Keratinocyte (primary cell): ENCODE data around the gene MED8. TPM values are rescaled to one million over a fixed set of nuclear protein-coding genes. Genes with fewer than 3 reads are reported as not detected.

ENCODE experiments used
- DNase-seq: peaks from one replicate; pipeline ENCODE4 v3.0.0-alpha.2; 2011; ENCODE audit warnings: low read depth, missing footprints, low spot score
- FAIRE-seq: peaks from 2 replicates; lab custom pipeline; 2011; peaks lifted over from hg19 to GRCh38; lab: Jason Lieb, UNC
- H2AFZ ChIP-seq: 2 replicates; pipeline ENCODE4 v1.6.0; 2012; ENCODE audit warnings: low read length, control low read depth, inconsistent platforms; ENCODE audit not compliant: control insufficient read depth
- H3K27ac ChIP-seq: 2 replicates; pipeline ENCODE4 v1.5.1; 2011; ENCODE audit warnings: low read length; ENCODE audit not compliant: control insufficient read depth, insufficient read depth
- H3K27me3 ChIP-seq: 3 replicates; pipeline ENCODE4 v1.6.0; 2011; ENCODE audit warnings: low read length; ENCODE audit not compliant: control insufficient read depth, insufficient read depth; ENCODE audit errors: extremely low read depth
- H3K36me3 ChIP-seq, 2 experiments: 2 replicates in 1 of 2; 3 replicates in 1 of 2; pipeline ENCODE4 v1.5.1; 2011; ENCODE audit warnings: low read length in 2 of 2, mild to moderate bottlenecking in 1 of 2; ENCODE audit not compliant: control insufficient read depth in 2 of 2, insufficient read depth in 2 of 2; ENCODE audit errors: extremely low read depth in 1 of 2
- H3K4me1 ChIP-seq: 3 replicates; pipeline ENCODE4 v1.5.1; 2011; ENCODE audit warnings: low read length; ENCODE audit not compliant: control insufficient read depth, insufficient read depth; ENCODE audit errors: extremely low read depth
- H3K4me2 ChIP-seq: 3 replicates; pipeline ENCODE4 v1.6.0; 2011; ENCODE audit warnings: low read depth, low read length; ENCODE audit not compliant: control insufficient read depth, insufficient read depth; ENCODE audit errors: extremely low read depth
- H3K4me3 ChIP-seq, 3 experiments: fragments of 200-600 bp in 1 of 3; sonication (generic) in 1 of 3; 2 replicates in 2 of 3; 3 replicates in 1 of 3; pipeline ENCODE4 v1.5.1; 2011 to 2016; ENCODE audit warnings: low read length in 3 of 3, mild to moderate bottlenecking in 3 of 3, control low read depth in 2 of 3, inconsistent platforms in 1 of 3, low read depth in 1 of 3, mixed read lengths in 1 of 3, mixed run types in 1 of 3, moderate library complexity in 1 of 3; ENCODE audit not compliant: control insufficient read depth in 2 of 3, insufficient read depth in 2 of 3; ENCODE audit errors: extremely low read depth in 1 of 3
- H3K79me2 ChIP-seq: 2 replicates; pipeline ENCODE4 v1.6.0; 2012; ENCODE audit warnings: low read length; ENCODE audit not compliant: control insufficient read depth, insufficient read depth
- H3K9ac ChIP-seq: 3 replicates; pipeline ENCODE4 v1.6.0; 2011; ENCODE audit warnings: low read length; ENCODE audit not compliant: control insufficient read depth, insufficient read depth; ENCODE audit errors: extremely low read depth
- H3K9me1 ChIP-seq: 3 replicates; pipeline ENCODE4 v1.6.0; 2011; ENCODE audit warnings: low read length; ENCODE audit not compliant: control insufficient read depth, insufficient read depth; ENCODE audit errors: extremely low read depth
- H3K9me3 ChIP-seq: 2 replicates; pipeline ENCODE4 v1.5.1; 2012; ENCODE audit warnings: low read depth, low read length; ENCODE audit not compliant: control insufficient read depth
- H4K20me1 ChIP-seq: 3 replicates; pipeline ENCODE4 v1.6.0; 2011; ENCODE audit warnings: low read length; ENCODE audit not compliant: control insufficient read depth, insufficient read depth; ENCODE audit errors: extremely low read depth
- EZH2 ChIP-seq: IDR thresholded peaks from one replicate; pipeline ENCODE4 v1.6.1; 2012; ENCODE audit warnings: inconsistent platforms, mild to moderate bottlenecking, low read length, moderate library complexity
- dilution Hi-C: fragments of 300-500 bp; cut with MboI; formaldehyde crosslinking; loops from one replicate; pipeline ENCODE4 v1.7.0; 2020; ENCODE audit warnings: low sequenced_read_pairs; ENCODE audit not compliant: extremely low pct_ligation_motif_present
- polyA plus RNA-seq, 5 experiments: library from polyadenylated mRNA; depleted of rRNA in 3 of 5; stranded (reverse) in 3 of 5; stranded (forward) in 1 of 5; unstranded in 1 of 5; fragments of >200 nt; gene quantifications; 1 replicate in 1 of 5; 2 replicates in 3 of 5; 3 replicates in 1 of 5; pipeline versions ENCODE4 v1.2.1 to v1.2.3, GENCODE V29; 2011 to 2012; ENCODE audit warnings: missing spikeins in 2 of 5, low read depth in 1 of 5, low replicate concordance in 1 of 5
- TF ChIP-seq, protein P1 (sequence below), 3 experiments: IDR thresholded peaks in 1 of 3; conservative IDR thresholded peaks in 1 of 3; optimal IDR thresholded peaks in 1 of 3; 2 replicates in 2 of 3; 3 replicates in 1 of 3; pipeline versions ENCODE3 to v1.5.1; 2011; ENCODE audit warnings: low read length in 3 of 3, mild to moderate bottlenecking in 3 of 3, moderate library complexity in 2 of 3, control low read depth in 1 of 3, inconsistent platforms in 1 of 3; ENCODE audit not compliant: insufficient read depth in 2 of 3; ENCODE audit errors: extremely low read depth in 1 of 3

The MED8 gene
- polyA plus RNA-seq, 1 donor (not counting 4 experiments of a cell fraction or from before 2014, with no cell fraction given): 14.3 TPM

DNA sequence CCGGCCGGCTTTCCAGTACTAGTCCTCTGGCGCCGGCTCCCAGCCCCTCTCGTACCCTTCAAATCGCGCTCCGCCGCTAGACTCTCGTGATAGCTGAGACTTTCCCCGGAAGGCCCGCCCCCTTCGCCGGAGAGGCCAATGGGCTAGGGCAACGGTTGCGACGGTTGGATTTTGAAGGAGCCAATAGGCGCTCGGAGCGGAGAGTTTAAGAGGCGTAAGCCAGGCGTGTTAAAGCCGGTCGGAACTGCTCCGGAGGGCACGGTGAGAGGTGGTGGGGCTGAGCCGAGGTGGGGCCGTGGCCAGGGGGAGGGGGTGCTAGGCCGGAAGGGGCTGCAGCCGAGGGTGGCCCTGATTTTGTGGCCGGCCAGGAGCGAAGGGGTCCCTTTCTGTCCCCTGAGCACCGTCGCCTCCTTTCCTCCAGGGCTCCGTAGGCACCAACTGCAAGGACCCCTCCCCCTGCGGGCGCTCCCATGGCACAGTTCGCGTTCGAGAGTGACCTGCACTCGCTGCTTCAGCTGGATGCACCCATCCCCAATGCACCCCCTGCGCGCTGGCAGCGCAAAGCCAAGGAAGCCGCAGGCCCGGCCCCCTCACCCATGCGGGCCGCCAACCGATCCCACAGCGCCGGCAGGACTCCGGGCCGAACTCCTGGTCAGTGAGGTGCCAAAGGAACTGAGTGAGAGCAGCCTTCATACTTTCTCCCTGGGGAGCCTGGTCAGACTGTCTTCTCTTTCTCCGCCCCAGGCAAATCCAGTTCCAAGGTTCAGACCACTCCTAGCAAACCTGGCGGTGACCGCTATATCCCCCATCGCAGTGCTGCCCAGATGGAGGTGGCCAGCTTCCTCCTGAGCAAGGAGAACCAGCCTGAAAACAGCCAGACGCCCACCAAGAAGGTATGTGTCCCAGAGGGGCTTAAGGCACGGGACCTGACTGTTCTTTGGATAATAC is 30.6 kb downstream of the MED8 start, which contains the start of gene CDC20:
Gene CDC20, plus strand, starts transcription at position 236 of the 948 bp plus-strand sequence. Its CDS starts 235 bp downstream, at position 471.
- dilution Hi-C loops: no loop called here
- Histone ChIP-seq H3K9ac (peak within 1 kb of the TSS; percentile 96), H3K4me2 (peak within 1 kb of the TSS; percentile 96), H3K27me3 (no peaks in the 10 kb centered on the region), H3K4me3 (peak within 1 kb of the TSS; percentile 55 to 96 (median 94)), H3K9me1 (no peaks in the 10 kb centered on the region), H3K79me2 (peaks cover 45% of the 10 kb centered on the region), H4K20me1 (no peaks in the 10 kb centered on the region), H3K4me1 (peaks cover 26% of the 10 kb centered on the region), H3K9me3 (no peaks in the 10 kb centered on the region), H3K36me3 (peaks cover 10 to 22% of the 10 kb centered on the region in 2 experiments), H2AFZ (peak within 1 kb of the TSS; percentile 85), H3K27ac (peak within 1 kb of the TSS; percentile 97)
- TF ChIP-seq, protein P1, sequence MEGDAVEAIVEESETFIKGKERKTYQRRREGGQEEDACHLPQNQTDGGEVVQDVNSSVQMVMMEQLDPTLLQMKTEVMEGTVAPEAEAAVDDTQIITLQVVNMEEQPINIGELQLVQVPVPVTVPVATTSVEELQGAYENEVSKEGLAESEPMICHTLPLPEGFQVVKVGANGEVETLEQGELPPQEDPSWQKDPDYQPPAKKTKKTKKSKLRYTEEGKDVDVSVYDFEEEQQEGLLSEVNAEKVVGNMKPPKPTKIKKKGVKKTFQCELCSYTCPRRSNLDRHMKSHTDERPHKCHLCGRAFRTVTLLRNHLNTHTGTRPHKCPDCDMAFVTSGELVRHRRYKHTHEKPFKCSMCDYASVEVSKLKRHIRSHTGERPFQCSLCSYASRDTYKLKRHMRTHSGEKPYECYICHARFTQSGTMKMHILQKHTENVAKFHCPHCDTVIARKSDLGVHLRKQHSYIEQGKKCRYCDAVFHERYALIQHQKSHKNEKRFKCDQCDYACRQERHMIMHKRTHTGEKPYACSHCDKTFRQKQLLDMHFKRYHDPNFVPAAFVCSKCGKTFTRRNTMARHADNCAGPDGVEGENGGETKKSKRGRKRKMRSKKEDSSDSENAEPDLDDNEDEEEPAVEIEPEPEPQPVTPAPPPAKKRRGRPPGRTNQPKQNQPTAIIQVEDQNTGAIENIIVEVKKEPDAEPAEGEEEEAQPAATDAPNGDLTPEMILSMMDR (optimal IDR thresholded peaks at IDR 0.05 in 1 of 3, IDR thresholded peaks at IDR 0.05 in 1 of 3, conservative IDR thresholded peaks at IDR 0.05 in 1 of 3; ENCODE audit: extremely low read depth in 1 of 3, insufficient read depth in 2 of 3, low read length in 3 of 3): no peak
- no peak for TF ChIP-seq EZH2
- peak; percentile 81 for DNase-seq
- FAIRE-seq: peak; percentile 61

DNA sequence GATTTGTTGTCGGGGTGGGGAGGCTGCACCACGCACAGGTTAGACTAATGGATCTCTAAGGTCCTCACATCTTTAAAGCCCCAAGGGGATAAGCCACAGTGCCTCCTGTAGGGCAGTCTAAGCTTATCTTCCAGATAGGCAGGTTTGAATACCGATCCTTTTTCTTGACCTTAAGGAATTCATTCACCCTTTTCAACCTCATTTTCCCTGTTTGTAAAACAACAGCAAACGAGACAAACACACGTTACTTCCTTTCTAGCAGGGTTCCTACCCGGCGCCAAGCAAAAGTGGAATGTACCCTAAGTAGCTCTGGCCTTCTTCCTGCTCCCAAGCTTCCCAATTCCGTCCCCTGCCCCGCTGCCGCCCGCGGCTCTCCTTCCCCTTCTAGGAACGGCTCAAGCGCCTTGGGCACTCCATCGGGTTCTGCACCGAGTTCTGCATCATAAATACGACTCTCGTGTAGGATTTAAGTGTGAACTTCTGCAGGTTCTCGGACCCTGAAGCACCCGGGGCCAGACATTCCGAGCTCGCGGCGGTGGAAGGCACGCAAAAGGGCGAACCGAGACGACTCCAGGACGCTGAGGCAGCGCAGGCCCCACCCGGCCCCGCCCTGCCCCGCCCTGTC is 31.4 kb downstream of the MED8 start:
- no peak for DNase-seq
- Histone ChIP-seq H3K4me2 (peak overlapping the region; percentile 96), H3K4me1 (peaks cover 26% of the 10 kb centered on the region), H3K4me3 (peak overlapping the region; percentile 55 to 96 (median 94)), H3K27ac (peak overlapping the region; percentile 97), H3K9ac (peak overlapping the region; percentile 96), H3K9me3 (no peaks in the 10 kb centered on the region), H3K36me3 (peaks cover 7 to 16% of the 10 kb centered on the region in 2 experiments), H3K9me1 (no peaks in the 10 kb centered on the region), H3K27me3 (no peaks in the 10 kb centered on the region), H2AFZ (peak overlapping the region; percentile 85), H4K20me1 (no peaks in the 10 kb centered on the region), H3K79me2 (peaks cover 39% of the 10 kb centered on the region)
- FAIRE-seq: peak; percentile 69
- dilution Hi-C loops: no loop called here
- TF ChIP-seq EZH2: no peak
- TF ChIP-seq, protein P1 (optimal IDR thresholded peaks at IDR 0.05 in 1 of 3, IDR thresholded peaks at IDR 0.05 in 1 of 3, conservative IDR thresholded peaks at IDR 0.05 in 1 of 3; ENCODE audit: extremely low read depth in 1 of 3, insufficient read depth in 2 of 3, low read length in 3 of 3): peak; percentile 44 to 74 (median 53)
